Measurements from ENCODE around the gene SRSF4.
"Not testable (repeated sequence)": the region's sequence is repeated elsewhere in the genome, so short reads cannot be mapped to it uniquely, and the experiment has no call there.

The SRSF4 gene

GRCh38 chr1:29123887-29124365 lies 57.8 kb downstream of the SRSF4 start, which contains the start of gene TMEM200B:
Gene TMEM200B (minus strand): TSS chr1:29123903. CDS start chr1:29121828, 2,075 bp downstream.
- no peak for DNase-seq

- no peak for DNase-seq
Measured at GRCh38 chr1:29123053-29123886, 58.4 kb downstream of the SRSF4 start.

GRCh38 chr1:29122682-29123052 lies 59.0 kb downstream of the SRSF4 start:
- peak; percentile 14 to 22 for DNase-seq

GRCh38 chr1:29121936-29122681 lies 59.6 kb downstream of the SRSF4 start:
- DNase-seq = peak; percentile 26 to 29

- DNase-seq = no peak
Measured at GRCh38 chr1:29121516-29121935, 60.2 kb downstream of the SRSF4 start.

GRCh38 chr1:29120947-29121485 lies 60.7 kb downstream of the SRSF4 start:
- peak; percentile 48 to 64 for DNase-seq

- DNase-seq = no peak
Measured at GRCh38 chr1:29120367-29120766, 61.3 kb downstream of the SRSF4 start.

- DNase-seq = no peak
Measured at GRCh38 chr1:29119121-29119929, 62.4 kb downstream of the SRSF4 start.

GRCh38 chr1:29117381-29117780 lies 64.3 kb downstream of the SRSF4 start:
- no peak for DNase-seq

- no peak for DNase-seq
Measured at GRCh38 chr1:29114654-29115053, 67.0 kb downstream of the SRSF4 start.

- no peak for DNase-seq
Measured at GRCh38 chr1:29113413-29114117, 68.1 kb downstream of the SRSF4 start.

- no peak for DNase-seq
Measured at GRCh38 chr1:29112705-29113412, 68.8 kb downstream of the SRSF4 start.

- DNase-seq = not testable (repeated sequence)
Measured at GRCh38 chr1:29108041-29108440, 73.7 kb downstream of the SRSF4 start.

GRCh38 chr1:29105822-29106221 lies 75.9 kb downstream of the SRSF4 start:
- DNase-seq = peak in 1 of 2 donors; percentile 55

GRCh38 chr1:29100487-29100886 lies 81.2 kb downstream of the SRSF4 start:
- DNase-seq = no peak

GRCh38 chr1:29099286-29099685 lies 82.4 kb downstream of the SRSF4 start:
- no peak for DNase-seq
